Spleen (tissue), 11 donors: ENCODE measurements around the gene DOCK2. TPM values are rescaled to one million over a fixed set of nuclear protein-coding genes. Genes with fewer than 3 reads are reported as not detected.

ENCODE experiments used
- DNase-seq: peaks from one replicate; pipeline ENCODE4 v3.0.0-alpha.2; 2020
- H3K27ac ChIP-seq, 8 donors: fragments of 200-600 bp; sonication (generic) in 7 of 8; 1 replicate in 4 of 8; 2 replicates in 4 of 8; pipeline versions ENCODE4 v1.5.0 to v1.8.0; 2016 to 2021; ENCODE audit warnings: inconsistent platforms in 4 of 8, mild to moderate bottlenecking in 4 of 8, moderate library complexity in 1 of 8
- H3K27me3 ChIP-seq, 7 donors: fragments of 200-600 bp; sonication (generic) in 6 of 7; replicated peaks in 1 of 7; 1 replicate in 4 of 7; 2 replicates in 3 of 7; pipeline versions ENCODE4 v1.5.0 to v1.8.0; 2016 to 2021; ENCODE audit warnings: inconsistent platforms in 3 of 7, mild to moderate bottlenecking in 1 of 7
- H3K36me3 ChIP-seq, 6 donors: fragments of 200-600 bp; sonication (generic) in 5 of 6; 1 replicate in 4 of 6; 2 replicates in 2 of 6; pipeline versions ENCODE4 v1.5.0 to v1.8.0; 2016 to 2021; ENCODE audit warnings: inconsistent platforms in 2 of 6
- H3K4me1 ChIP-seq, 6 donors: fragments of 200-600 bp; sonication (generic) in 5 of 6; 1 replicate in 3 of 6; 2 replicates in 3 of 6; pipeline versions ENCODE4 v1.5.0 to v1.8.0; 2016 to 2021; ENCODE audit warnings: inconsistent platforms in 3 of 6
- H3K4me3 ChIP-seq, 8 donors: fragments of 200-600 bp; sonication (generic) in 7 of 8; 1 replicate in 4 of 8; 2 replicates in 4 of 8; pipeline versions ENCODE4 v1.5.0 to v1.8.0; 2016 to 2021; ENCODE audit warnings: inconsistent platforms in 4 of 8, mild to moderate bottlenecking in 4 of 8, moderate library complexity in 2 of 8
- H3K9me3 ChIP-seq, 8 donors: fragments of 200-600 bp; sonication (generic) in 7 of 8; 1 replicate in 4 of 8; 2 replicates in 4 of 8; pipeline versions ENCODE4 v1.5.0 to v1.8.0; 2016 to 2021; ENCODE audit warnings: inconsistent platforms in 4 of 8
- CTCF ChIP-seq, 11 experiments: fragments of 200-600 bp in 7 of 11; fragments of 450-650 bp in 4 of 11; sonication (generic) in 4 of 11; IDR thresholded peaks in 8 of 11; conservative IDR thresholded peaks in 3 of 11; 1 replicate in 7 of 11; 2 replicates in 4 of 11; pipeline versions ENCODE4 v1.4.0 to v1.8.0; 2016 to 2021; ENCODE audit warnings: antibody characterized with exemption in 11 of 11, inconsistent platforms in 4 of 11, mild to moderate bottlenecking in 1 of 11
- POLR2A ChIP-seq, 3 donors: fragments of 450-650 bp; IDR thresholded peaks; one replicate each; pipeline ENCODE4 v1.5.1; 2017; ENCODE audit warnings: antibody characterized with exemption in 3 of 3, mild to moderate bottlenecking in 1 of 3
- POLR2AphosphoS5 ChIP-seq, 3 donors: sonication (generic); formaldehyde crosslinking; IDR thresholded peaks; one replicate each; pipeline ENCODE4 v1.5.1; 2017; ENCODE audit warnings: antibody characterized with exemption in 3 of 3
- WGBS, 5 donors: extraction: QIAGEN DNeasy Blood & Tissue Kit in 3 of 5; methylation state at CpG; one replicate each; pipeline versions ENCODE4 v1.1.5 to v1.1.7; 2013 to 2018; 5-methylcytosine and 5-hydroxymethylcytosine counted together
- intact Hi-C: fragments of 100-400 bp; cut with DNase I; formaldehyde crosslinking; loops from one replicate; pipeline ENCODE4 v1.15.0; 2023; ENCODE audit warnings: low total_unique reads
- polyA plus RNA-seq, 3 donors: library from polyadenylated mRNA; stranded (reverse); fragments of 200-250 nt; gene quantifications; one replicate each; pipeline ENCODE4 v1.2.1, GENCODE V29; 2013
- total RNA-seq, 7 donors: library from RNA; depleted of rRNA in 3 of 7; stranded (reverse); fragments of >200 nt in 3 of 7; fragmentation: NEBNext Ultra II Directional in 4 of 7; extraction: Animal tissue kit (Norgen Biotek cat#: 25700) in 4 of 7; gene quantifications; one replicate each; pipeline versions ENCODE4 v1.1.0 to v1.2.1, GENCODE V29; 2016 to 2021
- donor health status: healthy with polysubstance abuse.
- donor health status: DM: no; HTN: no; CAD: no; lungs with moderate emphysema.
- donor health status: DM: no; HTN: no; CAD: no.
- donor health status: Bipolar disorder and iron deficiency.
- donor health status: healthy.
- donor health status: DM: no; HTN: no; CAD: no.
- donor health status: DM: yes; HTN: yes; CAD: no.

DOCK2 gene
- total and polyA plus RNA-seq, 10 donors, result 30.6 to 321 (median 198) TPM

DNA sequence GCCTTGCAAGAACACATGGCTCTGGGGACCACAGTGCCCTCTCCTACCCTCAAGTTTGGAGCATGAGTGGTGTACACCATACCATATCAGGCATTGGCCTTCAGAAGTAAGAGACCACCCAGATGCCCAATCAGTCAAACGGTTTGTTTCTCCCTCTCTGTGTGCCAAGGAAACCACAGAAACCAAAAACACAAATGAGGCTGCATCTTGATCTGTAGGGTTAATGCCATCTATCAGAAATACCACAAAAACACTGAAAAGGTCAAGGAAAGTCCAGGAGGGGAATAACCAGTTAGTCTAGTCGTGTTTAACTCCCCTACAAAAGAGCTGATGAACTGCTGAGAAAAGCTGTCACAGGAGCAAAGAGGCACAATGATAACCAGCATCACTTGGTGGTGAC lies 264.8 kb downstream of the DOCK2 start:
- no peak overlapping the region for H3K4me3 ChIP-seq
- H3K9me3 ChIP-seq, result no peaks in the 10 kb centered on the region
- H3K27ac ChIP-seq, result no peak overlapping the region
- no peaks in the 10 kb centered on the region for H3K27me3 ChIP-seq
- intact Hi-C loops, result no loop called here
- TF ChIP-seq POLR2AphosphoS5 (IDR thresholded peaks at IDR 0.05) (no peak), CTCF (IDR thresholded peaks at IDR 0.05 in 8 of 11, conservative IDR thresholded peaks at IDR 0.05 in 3 of 11) (no peak), POLR2A (IDR thresholded peaks at IDR 0.05) (no peak)
- no peak for DNase-seq
- WGBS, 5 donors, result 23 to 33% (median 29%) methylated on average over 2 of the region's 2 CpGs
- H3K36me3 ChIP-seq, result peaks cover 0 to 41% (median 0%) of the 10 kb centered on the region in 6 donors
- H3K4me1 ChIP-seq, result peaks cover 0 to 4% (median 0%) of the 10 kb centered on the region in 6 donors

GRCh38 chr5:169904059-169904458 lies 267.0 kb downstream of the DOCK2 start:
- Histone ChIP-seq H3K9me3 (no peaks in the 10 kb centered on the region), H3K4me1 (peaks cover 0 to 4% (median 0%) of the 10 kb centered on the region in 6 donors), H3K4me3 (no peak overlapping the region), H3K36me3 (peaks cover 0 to 28% (median 0%) of the 10 kb centered on the region in 6 donors), H3K27me3 (no peaks in the 10 kb centered on the region), H3K27ac (no peak overlapping the region)
- WGBS, 5 donors, result 69 to 86% (median 76%) methylated on average over 2 of the region's 2 CpGs
- DNase-seq, result no peak
- TF ChIP-seq POLR2A (IDR thresholded peaks at IDR 0.05), result no peak
- TF ChIP-seq CTCF (IDR thresholded peaks at IDR 0.05 in 8 of 11, conservative IDR thresholded peaks at IDR 0.05 in 3 of 11), result no peak
- no peak for TF ChIP-seq POLR2AphosphoS5 (IDR thresholded peaks at IDR 0.05)
- intact Hi-C loops, result no loop called here

GRCh38 chr5:169904508-169904907 lies 267.4 kb downstream of the DOCK2 start:
- no peak overlapping the region for H3K27ac ChIP-seq
- intact Hi-C loops, result no loop called here
- WGBS, 5 donors, result 75 to 93% (median 82%) methylated on average over 5 of the region's 5 CpGs

DNA sequence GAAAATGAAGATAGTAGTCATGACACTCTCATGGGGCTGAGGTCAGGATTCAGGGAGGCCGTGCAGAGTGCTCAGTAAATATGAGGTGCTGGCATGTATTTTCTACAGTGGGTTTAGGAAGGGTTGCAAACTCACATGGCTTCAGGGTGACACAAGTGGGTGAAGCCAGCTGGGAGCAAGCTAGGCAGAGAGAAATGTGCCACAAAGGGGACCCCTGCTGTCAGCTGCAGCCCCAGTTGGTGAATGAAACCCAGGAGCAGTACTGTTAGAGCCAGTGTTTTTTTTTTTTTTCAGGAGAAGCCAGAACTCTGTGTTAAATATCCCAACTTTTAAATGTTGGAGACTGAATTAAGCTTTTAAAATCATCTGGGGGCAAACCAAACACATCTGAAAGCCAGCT lies 267.9 kb downstream of the DOCK2 start:
- intact Hi-C loops, result no loop called here
- Histone ChIP-seq H3K9me3 (no peaks in the 10 kb centered on the region), H3K4me3 (no peak overlapping the region), H3K27me3 (no peaks in the 10 kb centered on the region), H3K36me3 (peaks cover 0 to 25% (median 0%) of the 10 kb centered on the region in 6 donors), H3K4me1 (peaks cover 0 to 4% (median 0%) of the 10 kb centered on the region in 6 donors), H3K27ac (no peak overlapping the region)
- TF ChIP-seq POLR2A (IDR thresholded peaks at IDR 0.05), result no peak
- WGBS, 5 donors, result 50 to 92% (median 88%) methylated on average over 1 of the region's 1 CpG
- no peak for DNase-seq

More at GRCh38 chr5:169904508-169904907, 267.4 kb downstream of the DOCK2 start:
- peaks cover 0 to 4% (median 0%) of the 10 kb centered on the region in 6 donors for H3K4me1 ChIP-seq
- H3K4me3 ChIP-seq, result no peak overlapping the region
- no peak for DNase-seq
- no peaks in the 10 kb centered on the region for H3K9me3 ChIP-seq
- no peak for TF ChIP-seq CTCF (IDR thresholded peaks at IDR 0.05 in 8 of 11, conservative IDR thresholded peaks at IDR 0.05 in 3 of 11)
- no peak for TF ChIP-seq POLR2AphosphoS5 (IDR thresholded peaks at IDR 0.05)
- no peak for TF ChIP-seq POLR2A (IDR thresholded peaks at IDR 0.05)
- no peaks in the 10 kb centered on the region for H3K27me3 ChIP-seq
- peaks cover 0 to 28% (median 0%) of the 10 kb centered on the region in 6 donors for H3K36me3 ChIP-seq
